ENCODE measurements around the gene HARS2.
"Not testable (repeated sequence)": the region's sequence is repeated elsewhere in the genome, so short reads cannot be mapped to it uniquely, and the experiment has no call there.

HARS2 gene

GRCh38 chr5:140690941-140691924, at the start of gene HARS2, which contains the start of gene HARS1:
TSS of gene HARS2 (plus strand) at chr5:140691455. CDS start at chr5:140691649, 194 bp downstream.
TSS of gene HARS1 (minus strand) at chr5:140691370. CDS start at chr5:140691304, 66 bp downstream.
- peak; percentile 83 to 85 for DNase-seq

GRCh38 chr5:140641716-140642115, 49.5 kb upstream of the HARS2 start:
- DNase-seq = no peak

- no peak for DNase-seq
These were observed 48.5 kb upstream of the HARS2 start for GRCh38 chr5:140642718-140643117.

- no peak for DNase-seq
These were observed 44.2 kb upstream of the HARS2 start for GRCh38 chr5:140647042-140647419.

GRCh38 chr5:140658870-140659269, 32.4 kb upstream of the HARS2 start:
- no peak for DNase-seq

GRCh38 chr5:140660371-140660770, 30.9 kb upstream of the HARS2 start:
- DNase-seq = not testable (repeated sequence)

- no peak for DNase-seq
These were observed 27.3 kb upstream of the HARS2 start for GRCh38 chr5:140664030-140664358.

GRCh38 chr5:140664359-140665119, 26.7 kb upstream of the HARS2 start, which contains the start of gene WDR55:
TSS of gene WDR55 (plus strand) at chr5:140664904. CDS start at chr5:140664913, 9 bp downstream.
- peak; percentile 92 to 94 for DNase-seq

- DNase-seq = not testable (repeated sequence)
These were observed 20.2 kb upstream of the HARS2 start for GRCh38 chr5:140671035-140671434.

GRCh38 chr5:140671472-140672125, 19.7 kb upstream of the HARS2 start:
- no peak for DNase-seq

- no peak for DNase-seq
These were observed 18.6 kb upstream of the HARS2 start for GRCh38 chr5:140672455-140673186.

GRCh38 chr5:140673187-140673976, 17.9 kb upstream of the HARS2 start, which contains the start of gene DND1:
TSS of gene DND1 (minus strand) at chr5:140673576. CDS start at chr5:140673542, 34 bp downstream.
- no peak for DNase-seq

GRCh38 chr5:140674211-140674610, 17.0 kb upstream of the HARS2 start:
- DNase-seq = no peak

- DNase-seq = no peak
These were observed 16.6 kb upstream of the HARS2 start for GRCh38 chr5:140674629-140675028.

- no peak for DNase-seq
These were observed 13.3 kb upstream of the HARS2 start for GRCh38 chr5:140677947-140678346.

GRCh38 chr5:140678993-140679392, 12.3 kb upstream of the HARS2 start:
- no peak for DNase-seq

GRCh38 chr5:140690376-140690932, 801 bp upstream of the HARS2 start:
- no peak for DNase-seq

- no peak for DNase-seq
These were observed 3.0 kb downstream of the HARS2 start for GRCh38 chr5:140694276-140694675.

GRCh38 chr5:140696891-140697492, 5.7 kb downstream of the HARS2 start:
- DNase-seq = no peak
